CD4-positive, alpha-beta T cell treated with Interleukin-4 for 1 hour (primary cell): ENCODE results near the gene CFAP46.
"Not testable (repeated sequence)": the region's sequence is repeated elsewhere in the genome, so short reads cannot be mapped to it uniquely, and the experiment has no call there.

Experiments
- DNase-seq, 2 donors: peaks; one replicate each; pipeline ENCODE4 v3.0.0-alpha.2; 2020 to 2022

CFAP46 gene

GRCh38 chr10:132943791-132944404 lies 1.5 kb upstream of the CFAP46 start:
- DNase-seq, result no peak

GRCh38 chr10:132943058-132943790 lies 854 bp upstream of the CFAP46 start:
- DNase-seq, result no peak

GRCh38 chr10:132941640-132942051 lies 724 bp downstream of the CFAP46 start:
- no peak for DNase-seq

GRCh38 chr10:132940791-132941465 lies 1.4 kb downstream of the CFAP46 start:
- no peak for DNase-seq

GRCh38 chr10:132939957-132940790 lies 2.2 kb downstream of the CFAP46 start:
- DNase-seq, result peak in 1 of 2 donors; percentile 38

GRCh38 chr10:132939378-132939955 lies 2.9 kb downstream of the CFAP46 start:
- DNase-seq, result no peak

GRCh38 chr10:132938472-132939339 lies 3.7 kb downstream of the CFAP46 start:
- no peak for DNase-seq

GRCh38 chr10:132937861-132938260 lies 4.5 kb downstream of the CFAP46 start:
- no peak for DNase-seq

- no peak for DNase-seq
These were observed 7.4 kb downstream of the CFAP46 start for GRCh38 chr10:132934953-132935352.

- DNase-seq, result no peak
These were observed 8.9 kb downstream of the CFAP46 start for GRCh38 chr10:132933308-132934042.

GRCh38 chr10:132932461-132933307 lies 9.7 kb downstream of the CFAP46 start:
- no peak for DNase-seq

- peak in 1 of 2 donors; percentile 16 for DNase-seq
These were observed 10.8 kb downstream of the CFAP46 start for GRCh38 chr10:132931258-132932250.

GRCh38 chr10:132930701-132931100 lies 11.7 kb downstream of the CFAP46 start:
- DNase-seq, result not testable (repeated sequence)

GRCh38 chr10:132929953-132930548 lies 12.3 kb downstream of the CFAP46 start:
- no peak for DNase-seq

GRCh38 chr10:132929480-132929879 lies 12.9 kb downstream of the CFAP46 start:
- no peak for DNase-seq

GRCh38 chr10:132928261-132928660 lies 14.1 kb downstream of the CFAP46 start:
- DNase-seq, result no peak

- no peak for DNase-seq
These were observed 14.5 kb downstream of the CFAP46 start for GRCh38 chr10:132927824-132928223.
